K562 (cell line): ENCODE results near the gene CLCN4. TPM values are rescaled to one million over a fixed set of nuclear protein-coding genes. Genes with fewer than 3 reads are reported as not detected.
A peak's percentile ranks its signal among the peaks of the same experiment; 100 is the strongest.

Experiments used
- ATF1 ChIP-seq, 2 experiments: fragments of 450-650 bp in 1 of 2; IDR thresholded peaks; 2 replicates each; pipeline ENCODE4 v1.6.1; 2016; ENCODE audit warnings: missing compliant biosample characterization in 1 of 2, missing genetic modification characterization in 1 of 2
- CXXC5 ChIP-seq: fragments of 250-450 bp; sonication (Bioruptor Pico); IDR thresholded peaks from 2 replicates; pipeline ENCODE4 v1.8.0; 2022; ENCODE audit warnings: inconsistent platforms, mild to moderate bottlenecking, moderate library complexity
- FOXM1 ChIP-seq, 2 experiments: fragments of 450-650 bp in 1 of 2; sonication (generic) in 1 of 2; formaldehyde crosslinking in 1 of 2; IDR thresholded peaks; 2 replicates each; pipeline versions ENCODE4 v1.6.1 to v1.9.0; 2017 to 2022; ENCODE audit warnings: low read depth in 2 of 2, mild to moderate bottlenecking in 2 of 2, missing genetic modification reagents in 1 of 2, moderate library complexity in 1 of 2
- HDAC6 ChIP-seq: IDR thresholded peaks from 2 replicates; pipeline ENCODE4 v1.6.1; 2012; ENCODE audit warnings: low read depth, mild to moderate bottlenecking, control low read depth, inconsistent platforms, low read length, moderate library complexity
- MEF2D ChIP-seq: conservative IDR thresholded peaks from 2 replicates; pipeline ENCODE4 v1.6.1; 2016; ENCODE audit warnings: low read depth, missing genetic modification characterization, missing compliant biosample characterization
- NCOR1 ChIP-seq: fragments of 450-650 bp; IDR thresholded peaks from 2 replicates; pipeline ENCODE4 v1.6.1; 2016; ENCODE audit warnings: mild to moderate bottlenecking, moderate library complexity
- NFIC ChIP-seq: fragments of 450-650 bp; IDR thresholded peaks from 2 replicates; pipeline ENCODE4 v1.6.1; 2017; ENCODE audit warnings: mild to moderate bottlenecking, inconsistent platforms
- RBM25 ChIP-seq: fragments of 200-400 bp; formaldehyde crosslinking; IDR thresholded peaks from 2 replicates; pipeline ENCODE4 v1.6.1; 2018; ENCODE audit warnings: low read length, low read depth, moderate library complexity; ENCODE audit not compliant: severe bottlenecking
- RBM34 ChIP-seq: fragments of 200-400 bp; formaldehyde crosslinking; IDR thresholded peaks from 2 replicates; pipeline ENCODE4 v1.6.1; 2018; ENCODE audit warnings: low read length, borderline replicate concordance; ENCODE audit not compliant: insufficient read depth
- SP2 ChIP-seq: IDR thresholded peaks from 2 replicates; pipeline ENCODE4 v1.6.1; 2011; ENCODE audit warnings: mild to moderate bottlenecking, low read depth, low read length, moderate library complexity; ENCODE audit not compliant: poor library complexity, severe bottlenecking; ENCODE audit errors: extremely low read depth
- TAF7 ChIP-seq: fragments of 450-650 bp; IDR thresholded peaks from 2 replicates; pipeline ENCODE4 v1.6.1; 2016; ENCODE audit warnings: missing genetic modification characterization, missing compliant biosample characterization
- TEAD2 ChIP-seq: fragments of 450-650 bp; IDR thresholded peaks from 2 replicates; pipeline ENCODE4 v1.6.1; 2016; ENCODE audit warnings: missing genetic modification characterization, control low read depth, missing compliant biosample characterization
- ZNF311 ChIP-seq: fragments of 250-450 bp; sonication (Bioruptor Pico); IDR thresholded peaks from 2 replicates; pipeline ENCODE4 v1.4.0; 2020; ENCODE audit warnings: mild to moderate bottlenecking, moderate library complexity
- ZNF668 ChIP-seq: fragments of 250-450 bp; sonication (Bioruptor Pico); IDR thresholded peaks from 2 replicates; pipeline ENCODE4 v1.8.0; 2022; ENCODE audit warnings: mild to moderate bottlenecking, inconsistent platforms
- polyA plus RNA-seq, 8 experiments: library from polyadenylated mRNA; depleted of rRNA in 4 of 8; stranded (reverse) in 5 of 8; unstranded in 3 of 8; fragments of >200 nt; fragmentation: Nextera tagmentation in 2 of 8; fragmentation: Illumina TruSeq in 1 of 8; extraction: Ambion mirVana in 2 of 8; extraction: Trizol in 1 of 8; gene quantifications; 2 replicates each; pipeline versions ENCODE4 v1.2.1 to v1.2.3, GENCODE V29; 2011 to 2014; ENCODE audit warnings: inconsistent platforms in 1 of 8, missing spikeins in 1 of 8
- total RNA-seq, 7 experiments: library from RNA; depleted of rRNA in 6 of 7; stranded (reverse); fragments of >200 nt in 6 of 7; fragmentation: Illumina TruSeq in 2 of 7; extraction: Trizol in 2 of 7; gene quantifications; 2 replicates each; pipeline versions ENCODE4 v1.2.1 to v1.2.3, GENCODE V29; 2011 to 2021; ENCODE audit warnings: low replicate concordance in 1 of 7
- TF ChIP-seq, protein P1 (sequence below), 2 experiments: fragments of 450-650 bp in 1 of 2; IDR thresholded peaks; 2 replicates each; pipeline ENCODE4 v1.6.1; 2011 to 2017; ENCODE audit warnings: low read depth in 2 of 2, antibody characterized with exemption in 1 of 2, borderline replicate concordance in 1 of 2, low read length in 1 of 2, mild to moderate bottlenecking in 1 of 2, mixed read lengths in 1 of 2; ENCODE audit not compliant: control insufficient read depth in 1 of 2
- TF ChIP-seq, protein P2 (sequence below): fragments of 250-450 bp; sonication (Bioruptor Pico); IDR thresholded peaks from 2 replicates; pipeline ENCODE4 v1.8.0; 2021; ENCODE audit warnings: moderate library complexity, mild to moderate bottlenecking, inconsistent platforms
- TF ChIP-seq, protein P3 (sequence below): sonication (generic); formaldehyde crosslinking; IDR thresholded peaks from 2 replicates; pipeline ENCODE4 v1.8.0; 2022; ENCODE audit warnings: mild to moderate bottlenecking, missing genetic modification reagents
- TF ChIP-seq, protein P4 (sequence below): fragments of 450-650 bp; IDR thresholded peaks from 2 replicates; pipeline ENCODE4 v1.6.1; 2016; ENCODE audit warnings: missing biosample characterization, missing genetic modification characterization
- TF ChIP-seq, protein P5 (sequence below): IDR thresholded peaks from 2 replicates; pipeline ENCODE4 v1.6.1; 2011; ENCODE audit not compliant: insufficient read length; ENCODE audit errors: extremely low read depth
- TF ChIP-seq, protein P6 (sequence below): fragments of 250-450 bp; sonication (Bioruptor Pico); IDR thresholded peaks from 2 replicates; pipeline ENCODE4 v1.8.0; 2021; ENCODE audit warnings: mild to moderate bottlenecking, moderate library complexity

Gene CLCN4
- total and polyA plus RNA-seq, 9 of the 15 experiments (the other 6 are each of a cell fraction or from before 2014, with no cell fraction given), result 0.03 to 0.24 (median 0.10) TPM; not detected in 1

DNA sequence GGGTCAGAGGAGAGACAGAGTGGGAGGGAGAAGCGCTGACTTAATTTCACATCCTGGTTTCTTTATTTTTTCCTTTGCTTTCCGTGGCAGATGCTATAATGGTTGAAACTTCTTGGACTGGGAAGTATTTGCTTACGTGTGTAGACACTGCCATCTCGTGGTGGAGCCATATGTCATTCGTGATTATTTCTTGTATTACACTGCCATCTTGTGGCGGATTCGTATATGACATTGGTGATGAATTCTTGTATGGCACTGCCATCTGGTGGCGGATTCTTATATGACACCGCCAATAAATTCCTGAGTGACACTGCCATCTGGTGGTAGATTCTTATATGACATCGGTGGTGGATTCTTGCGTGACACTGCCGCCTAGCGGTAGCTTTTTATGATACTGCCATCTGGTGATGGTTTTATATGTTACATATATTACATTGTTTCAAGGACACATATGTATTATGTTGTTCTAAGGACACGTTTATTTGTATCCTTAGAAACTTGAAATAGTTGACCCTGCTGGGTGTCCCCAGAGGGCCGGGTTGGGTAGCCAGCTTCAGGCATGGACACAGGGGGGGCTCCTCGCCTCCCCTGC lies 37.3 kb upstream of the CLCN4 start (continued):
- TF ChIP-seq, protein P1, sequence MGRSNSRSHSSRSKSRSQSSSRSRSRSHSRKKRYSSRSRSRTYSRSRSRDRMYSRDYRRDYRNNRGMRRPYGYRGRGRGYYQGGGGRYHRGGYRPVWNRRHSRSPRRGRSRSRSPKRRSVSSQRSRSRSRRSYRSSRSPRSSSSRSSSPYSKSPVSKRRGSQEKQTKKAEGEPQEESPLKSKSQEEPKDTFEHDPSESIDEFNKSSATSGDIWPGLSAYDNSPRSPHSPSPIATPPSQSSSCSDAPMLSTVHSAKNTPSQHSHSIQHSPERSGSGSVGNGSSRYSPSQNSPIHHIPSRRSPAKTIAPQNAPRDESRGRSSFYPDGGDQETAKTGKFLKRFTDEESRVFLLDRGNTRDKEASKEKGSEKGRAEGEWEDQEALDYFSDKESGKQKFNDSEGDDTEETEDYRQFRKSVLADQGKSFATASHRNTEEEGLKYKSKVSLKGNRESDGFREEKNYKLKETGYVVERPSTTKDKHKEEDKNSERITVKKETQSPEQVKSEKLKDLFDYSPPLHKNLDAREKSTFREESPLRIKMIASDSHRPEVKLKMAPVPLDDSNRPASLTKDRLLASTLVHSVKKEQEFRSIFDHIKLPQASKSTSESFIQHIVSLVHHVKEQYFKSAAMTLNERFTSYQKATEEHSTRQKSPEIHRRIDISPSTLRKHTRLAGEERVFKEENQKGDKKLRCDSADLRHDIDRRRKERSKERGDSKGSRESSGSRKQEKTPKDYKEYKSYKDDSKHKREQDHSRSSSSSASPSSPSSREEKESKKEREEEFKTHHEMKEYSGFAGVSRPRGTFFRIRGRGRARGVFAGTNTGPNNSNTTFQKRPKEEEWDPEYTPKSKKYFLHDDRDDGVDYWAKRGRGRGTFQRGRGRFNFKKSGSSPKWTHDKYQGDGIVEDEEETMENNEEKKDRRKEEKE (IDR thresholded peaks at IDR 0.05; ENCODE audit: borderline replicate concordance in 1 of 2, control insufficient read depth in 1 of 2, low read depth in 2 of 2, low read length in 1 of 2), result peak in 1 of 2 experiments; percentile 73; a peak in 1 of 4 replicates
- TF ChIP-seq NCOR1 (peak; percentile 41; the same call in 1 of the 2 replicates), FOXM1 (IDR thresholded peaks at IDR 0.05; ENCODE audit: low read depth) (0 out of 2 replicates have a peak, but pooled peaks have one; percentile 30), FOXM1 (CRISPR knock-in tag; IDR thresholded peaks at IDR 0.05; ENCODE audit: low read depth) (no peak), RBM34 (no peak), ZNF311 (CRISPR knock-in tag) (no peak), NFIC (peak; percentile 38; the same call in 1 of the 2 replicates), RBM25 (no peak), TAF7 (tag) (no peak), ZNF668 (CRISPR knock-in tag) (no peak), ATF1 (CRISPR knock-in tag; IDR thresholded peaks at IDR 0.05) (no peak), ATF1 (tag; IDR thresholded peaks at IDR 0.05) (peak; percentile 57), SP2 (no peak), HDAC6 (no peak), TEAD2 (peak; percentile 85; the same call in 1 of the 2 replicates), MEF2D (tag) (no peak), CXXC5 (CRISPR knock-in tag) (no peak)
- TF ChIP-seq, protein P2, sequence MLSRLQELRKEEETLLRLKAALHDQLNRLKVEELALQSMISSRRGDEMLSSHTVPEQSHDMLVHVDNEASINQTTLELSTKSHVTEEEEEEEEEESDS (CRISPR knock-in tag), result no peak
- TF ChIP-seq, protein P3, sequence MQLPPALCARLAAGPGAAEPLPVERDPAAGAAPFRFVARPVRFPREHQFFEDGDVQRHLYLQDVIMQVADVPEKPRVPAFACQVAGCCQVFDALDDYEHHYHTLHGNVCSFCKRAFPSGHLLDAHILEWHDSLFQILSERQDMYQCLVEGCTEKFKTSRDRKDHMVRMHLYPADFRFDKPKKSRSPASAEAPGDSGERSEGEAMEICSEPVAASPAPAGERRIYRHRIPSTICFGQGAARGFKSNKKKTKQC (CRISPR knock-in tag), result no peak
- TF ChIP-seq, protein P4, sequence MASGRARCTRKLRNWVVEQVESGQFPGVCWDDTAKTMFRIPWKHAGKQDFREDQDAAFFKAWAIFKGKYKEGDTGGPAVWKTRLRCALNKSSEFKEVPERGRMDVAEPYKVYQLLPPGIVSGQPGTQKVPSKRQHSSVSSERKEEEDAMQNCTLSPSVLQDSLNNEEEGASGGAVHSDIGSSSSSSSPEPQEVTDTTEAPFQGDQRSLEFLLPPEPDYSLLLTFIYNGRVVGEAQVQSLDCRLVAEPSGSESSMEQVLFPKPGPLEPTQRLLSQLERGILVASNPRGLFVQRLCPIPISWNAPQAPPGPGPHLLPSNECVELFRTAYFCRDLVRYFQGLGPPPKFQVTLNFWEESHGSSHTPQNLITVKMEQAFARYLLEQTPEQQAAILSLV (tag), result no peak
- TF ChIP-seq, protein P5, sequence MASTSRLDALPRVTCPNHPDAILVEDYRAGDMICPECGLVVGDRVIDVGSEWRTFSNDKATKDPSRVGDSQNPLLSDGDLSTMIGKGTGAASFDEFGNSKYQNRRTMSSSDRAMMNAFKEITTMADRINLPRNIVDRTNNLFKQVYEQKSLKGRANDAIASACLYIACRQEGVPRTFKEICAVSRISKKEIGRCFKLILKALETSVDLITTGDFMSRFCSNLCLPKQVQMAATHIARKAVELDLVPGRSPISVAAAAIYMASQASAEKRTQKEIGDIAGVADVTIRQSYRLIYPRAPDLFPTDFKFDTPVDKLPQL, result no peak
- TF ChIP-seq, protein P6, sequence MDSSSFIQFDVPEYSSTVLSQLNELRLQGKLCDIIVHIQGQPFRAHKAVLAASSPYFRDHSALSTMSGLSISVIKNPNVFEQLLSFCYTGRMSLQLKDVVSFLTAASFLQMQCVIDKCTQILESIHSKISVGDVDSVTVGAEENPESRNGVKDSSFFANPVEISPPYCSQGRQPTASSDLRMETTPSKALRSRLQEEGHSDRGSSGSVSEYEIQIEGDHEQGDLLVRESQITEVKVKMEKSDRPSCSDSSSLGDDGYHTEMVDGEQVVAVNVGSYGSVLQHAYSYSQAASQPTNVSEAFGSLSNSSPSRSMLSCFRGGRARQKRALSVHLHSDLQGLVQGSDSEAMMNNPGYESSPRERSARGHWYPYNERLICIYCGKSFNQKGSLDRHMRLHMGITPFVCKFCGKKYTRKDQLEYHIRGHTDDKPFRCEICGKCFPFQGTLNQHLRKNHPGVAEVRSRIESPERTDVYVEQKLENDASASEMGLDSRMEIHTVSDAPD, result no peak
